ENCODE data around the gene PLAC8.

PLAC8 gene

GRCh38 chr4:83124111-83124780, 9.7 kb upstream of the PLAC8 start:
- H3K79me2 ChIP-seq (ENCODE audit: low read length) = no peaks in the 10 kb centered on the region
- H3F3A ChIP-seq (ENCODE audit: insufficient read depth, low read length) = no peaks in the 10 kb centered on the region
- no peaks in the 10 kb centered on the region for H3K27me3 ChIP-seq (replicated peaks; ENCODE audit: insufficient read depth, low read length)
- H4K20me1 ChIP-seq (ENCODE audit: insufficient read depth, low read length) = no peaks in the 10 kb centered on the region
- TF ChIP-seq EZH2phosphoT487 (IDR thresholded peaks at IDR 0.05; ENCODE audit: low read length) (no peak), EZH2 (optimal IDR thresholded peaks at IDR 0.05; ENCODE audit: low read depth, low read length) (no peak)
- TF ChIP-seq, protein P1, sequence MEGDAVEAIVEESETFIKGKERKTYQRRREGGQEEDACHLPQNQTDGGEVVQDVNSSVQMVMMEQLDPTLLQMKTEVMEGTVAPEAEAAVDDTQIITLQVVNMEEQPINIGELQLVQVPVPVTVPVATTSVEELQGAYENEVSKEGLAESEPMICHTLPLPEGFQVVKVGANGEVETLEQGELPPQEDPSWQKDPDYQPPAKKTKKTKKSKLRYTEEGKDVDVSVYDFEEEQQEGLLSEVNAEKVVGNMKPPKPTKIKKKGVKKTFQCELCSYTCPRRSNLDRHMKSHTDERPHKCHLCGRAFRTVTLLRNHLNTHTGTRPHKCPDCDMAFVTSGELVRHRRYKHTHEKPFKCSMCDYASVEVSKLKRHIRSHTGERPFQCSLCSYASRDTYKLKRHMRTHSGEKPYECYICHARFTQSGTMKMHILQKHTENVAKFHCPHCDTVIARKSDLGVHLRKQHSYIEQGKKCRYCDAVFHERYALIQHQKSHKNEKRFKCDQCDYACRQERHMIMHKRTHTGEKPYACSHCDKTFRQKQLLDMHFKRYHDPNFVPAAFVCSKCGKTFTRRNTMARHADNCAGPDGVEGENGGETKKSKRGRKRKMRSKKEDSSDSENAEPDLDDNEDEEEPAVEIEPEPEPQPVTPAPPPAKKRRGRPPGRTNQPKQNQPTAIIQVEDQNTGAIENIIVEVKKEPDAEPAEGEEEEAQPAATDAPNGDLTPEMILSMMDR (IDR thresholded peaks at IDR 0.05; ENCODE audit: low read length) = no peak
- H2AFZ ChIP-seq (ENCODE audit: low read length) = no peak overlapping the region
- no peak overlapping the region for H3K9ac ChIP-seq (ENCODE audit: low read length)
- no peak for DNase-seq
- no peak overlapping the region for H3K27ac ChIP-seq (ENCODE audit: low read length)
- no peak overlapping the region for H3K4me2 ChIP-seq (ENCODE audit: low read depth, low read length)
- peaks cover 5% of the 10 kb centered on the region; the same call in 1 of the 2 replicates for H3K4me1 ChIP-seq (ENCODE audit: low read length)
- no peaks in the 10 kb centered on the region for H3K9me2 ChIP-seq (replicated peaks; ENCODE audit: insufficient read depth, low read length)
- no peaks in the 10 kb centered on the region for H3K9me3 ChIP-seq (replicated peaks; ENCODE audit: insufficient read depth, low read length)
- no peaks in the 10 kb centered on the region for H3K36me3 ChIP-seq (replicated peaks; ENCODE audit: insufficient read depth, low read length)
- H3K4me3 ChIP-seq (ENCODE audit: low read length) = no peak overlapping the region

GRCh38 chr4:83121246-83121645, 6.7 kb upstream of the PLAC8 start:
- H3K4me2 ChIP-seq (ENCODE audit: low read depth, low read length) = no peak overlapping the region

GRCh38 chr4:83118869-83119268, 4.3 kb upstream of the PLAC8 start:
- Histone ChIP-seq H3K79me2 (ENCODE audit: low read length) (no peaks in the 10 kb centered on the region), H3K36me3 (replicated peaks; ENCODE audit: insufficient read depth, low read length) (no peaks in the 10 kb centered on the region), H3F3A (ENCODE audit: insufficient read depth, low read length) (peaks cover 6% of the 10 kb centered on the region), H3K4me2 (ENCODE audit: low read depth, low read length) (no peak overlapping the region), H3K4me3 (ENCODE audit: low read length) (no peak overlapping the region), H3K27ac (ENCODE audit: low read length) (no peak overlapping the region), H3K27me3 (replicated peaks; ENCODE audit: insufficient read depth, low read length) (no peaks in the 10 kb centered on the region), H3K9ac (ENCODE audit: low read length) (no peak overlapping the region), H3K9me2 (replicated peaks; ENCODE audit: insufficient read depth, low read length) (no peaks in the 10 kb centered on the region), H3K9me3 (replicated peaks; ENCODE audit: insufficient read depth, low read length) (no peaks in the 10 kb centered on the region), H3K4me1 (ENCODE audit: low read length) (peaks cover 14% of the 10 kb centered on the region), H4K20me1 (ENCODE audit: insufficient read depth, low read length) (no peaks in the 10 kb centered on the region), H2AFZ (ENCODE audit: low read length) (no peak overlapping the region)
- DNase-seq = no peak
- TF ChIP-seq, protein P1 (IDR thresholded peaks at IDR 0.05; ENCODE audit: low read length) = no peak
- no peak for TF ChIP-seq EZH2 (optimal IDR thresholded peaks at IDR 0.05; ENCODE audit: low read depth, low read length)
- no peak for TF ChIP-seq EZH2phosphoT487 (IDR thresholded peaks at IDR 0.05; ENCODE audit: low read length)

More at GRCh38 chr4:83121246-83121645, 6.7 kb upstream of the PLAC8 start:
- Histone ChIP-seq H3K36me3 (replicated peaks; ENCODE audit: insufficient read depth, low read length) (no peaks in the 10 kb centered on the region), H3K4me1 (ENCODE audit: low read length) (peaks cover 1% of the 10 kb centered on the region; the same call in 1 of the 2 replicates), H3K79me2 (ENCODE audit: low read length) (no peaks in the 10 kb centered on the region), H3K27me3 (replicated peaks; ENCODE audit: insufficient read depth, low read length) (no peaks in the 10 kb centered on the region), H3K9me2 (replicated peaks; ENCODE audit: insufficient read depth, low read length) (no peaks in the 10 kb centered on the region), H4K20me1 (ENCODE audit: insufficient read depth, low read length) (no peaks in the 10 kb centered on the region), H3K9ac (ENCODE audit: low read length) (no peak overlapping the region), H3K9me3 (replicated peaks; ENCODE audit: insufficient read depth, low read length) (no peaks in the 10 kb centered on the region), H3K27ac (ENCODE audit: low read length) (no peak overlapping the region), H3F3A (ENCODE audit: insufficient read depth, low read length) (no peaks in the 10 kb centered on the region), H3K4me3 (ENCODE audit: low read length) (no peak overlapping the region), H2AFZ (ENCODE audit: low read length) (no peak overlapping the region)
- DNase-seq = no peak
- TF ChIP-seq EZH2phosphoT487 (IDR thresholded peaks at IDR 0.05; ENCODE audit: low read length) (no peak), EZH2 (optimal IDR thresholded peaks at IDR 0.05; ENCODE audit: low read depth, low read length) (no peak)
- TF ChIP-seq, protein P1 (IDR thresholded peaks at IDR 0.05; ENCODE audit: low read length) = no peak
